ENCODE measurements around the gene GUCY2C. TPM values are rescaled to one million over a fixed set of nuclear protein-coding genes. Genes with fewer than 3 reads are reported as not detected.

The GUCY2C gene
- total and polyA plus RNA-seq, 2 experiments from 2014 or later, result 0.05 TPM; not detected in 1

- no peak overlapping the region for H3K27ac ChIP-seq
- H3K4me3 ChIP-seq, result no peak overlapping the region
- no peaks in the 10 kb centered on the region for H3K36me3 ChIP-seq
- peak; percentile 100 for TF ChIP-seq CTCF (IDR thresholded peaks at IDR 0.05; ENCODE audit: low read depth, low read length)
- no peaks in the 10 kb centered on the region for H3K4me1 ChIP-seq (ENCODE audit: low read depth)
- no peaks in the 10 kb centered on the region for H3K27me3 ChIP-seq
- peak; percentile 74 to 85 for DNase-seq (ENCODE audit: low read depth in 1 of 2, low spot score in 1 of 2)
- H3K9me3 ChIP-seq (ENCODE audit: low read depth), result no peaks in the 10 kb centered on the region
Observed at GRCh38 chr12:14629832-14630710, 66.3 kb downstream of the GUCY2C start.

DNA sequence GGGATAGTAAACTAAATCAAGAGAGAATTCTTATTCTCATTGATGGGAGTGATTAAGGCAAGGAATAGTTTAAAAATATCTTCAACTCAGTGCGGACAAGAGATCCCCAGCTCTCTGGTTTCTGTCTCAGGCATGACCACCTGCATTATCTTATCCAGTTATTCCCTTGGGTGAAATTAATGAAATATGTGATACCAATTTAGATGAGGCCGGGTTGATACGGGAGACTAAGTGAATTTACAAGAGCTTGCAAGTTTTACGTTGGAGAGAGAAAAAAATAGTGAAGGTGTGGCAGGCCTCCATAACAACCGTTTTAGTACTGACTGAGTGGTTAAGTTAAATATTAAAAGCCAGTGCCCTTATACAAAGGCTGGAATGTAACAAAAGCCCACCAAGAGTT, 67.6 kb downstream of the GUCY2C start:
- Histone ChIP-seq H3K9me3 (ENCODE audit: low read depth) (no peaks in the 10 kb centered on the region), H3K4me3 (no peak overlapping the region), H3K27ac (no peak overlapping the region), H3K4me1 (ENCODE audit: low read depth) (no peaks in the 10 kb centered on the region), H3K36me3 (no peaks in the 10 kb centered on the region), H3K27me3 (no peaks in the 10 kb centered on the region)
- TF ChIP-seq CTCF (IDR thresholded peaks at IDR 0.05; ENCODE audit: low read depth, low read length), result no peak
- DNase-seq (ENCODE audit: low read depth in 1 of 2, low spot score in 1 of 2), result no peak

DNA sequence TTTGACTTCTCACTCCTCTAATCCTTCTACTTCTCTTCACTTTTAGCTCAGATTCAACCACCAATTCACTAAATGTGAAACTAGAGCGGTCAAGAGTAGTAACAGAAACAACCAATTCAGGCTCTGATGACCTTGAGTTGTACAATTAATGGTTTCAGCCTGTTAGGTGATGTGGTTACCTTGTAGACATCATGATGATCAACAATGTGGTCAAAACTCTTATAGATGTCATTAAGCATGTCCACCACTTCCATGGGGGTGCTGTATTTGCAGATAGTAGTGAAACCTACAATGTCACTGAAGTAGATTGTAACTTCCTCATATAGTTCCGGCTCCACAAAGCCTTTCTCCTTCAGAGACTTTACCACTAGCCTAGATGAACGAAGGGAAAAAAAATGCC, 74.6 kb downstream of the GUCY2C start:
- no peaks in the 10 kb centered on the region for H3K27me3 ChIP-seq
- H3K36me3 ChIP-seq, result no peaks in the 10 kb centered on the region
- H3K27ac ChIP-seq, result no peak overlapping the region
- DNase-seq (ENCODE audit: low read depth in 1 of 2, low spot score in 1 of 2), result no peak
- H3K4me1 ChIP-seq (ENCODE audit: low read depth), result no peaks in the 10 kb centered on the region
- no peak for TF ChIP-seq CTCF (IDR thresholded peaks at IDR 0.05; ENCODE audit: low read depth, low read length)
- H3K9me3 ChIP-seq (ENCODE audit: low read depth), result no peaks in the 10 kb centered on the region
- no peak overlapping the region for H3K4me3 ChIP-seq

DNA sequence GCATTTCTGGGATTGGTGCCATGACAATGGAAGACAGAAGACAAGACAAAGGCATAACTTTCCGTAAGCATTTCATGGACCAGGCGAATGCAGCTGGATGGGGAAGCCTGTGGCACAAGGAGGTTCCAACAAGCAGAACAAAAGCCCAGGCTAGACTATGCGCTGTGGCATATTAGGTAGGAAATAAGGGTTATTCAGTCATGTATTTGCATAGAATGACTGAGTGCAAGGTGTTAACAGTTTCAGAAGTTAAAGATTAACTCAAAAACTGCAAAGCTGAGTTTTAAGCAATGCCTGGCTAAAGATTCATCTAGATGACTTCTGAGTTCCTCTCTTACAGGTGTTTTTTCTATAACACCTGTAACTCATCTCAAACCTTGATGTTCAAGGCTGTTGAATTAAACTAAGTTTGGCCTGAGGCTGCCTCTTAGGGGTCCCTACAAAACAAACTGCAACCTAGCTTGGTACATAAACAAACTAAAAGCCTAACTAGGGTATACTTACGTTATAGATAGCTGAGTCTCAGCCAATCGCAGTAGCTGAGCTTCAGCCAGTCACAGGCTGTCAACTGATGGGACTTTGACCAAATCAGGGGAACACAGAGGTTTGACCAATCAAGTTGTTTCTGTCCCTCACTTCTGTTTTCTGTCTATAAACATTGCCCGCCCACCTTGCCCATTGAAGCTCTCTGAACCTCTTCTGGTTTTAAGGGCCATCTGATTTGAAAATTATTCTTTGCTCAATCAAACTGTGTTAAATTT, 76.5 kb downstream of the GUCY2C start:
- Histone ChIP-seq H3K9me3 (ENCODE audit: low read depth) (no peaks in the 10 kb centered on the region), H3K36me3 (no peaks in the 10 kb centered on the region), H3K4me3 (no peak overlapping the region), H3K27ac (no peak overlapping the region), H3K4me1 (ENCODE audit: low read depth) (no peaks in the 10 kb centered on the region), H3K27me3 (no peaks in the 10 kb centered on the region)
- no peak for DNase-seq (ENCODE audit: low read depth in 1 of 2, low spot score in 1 of 2)
- TF ChIP-seq CTCF (IDR thresholded peaks at IDR 0.05; ENCODE audit: low read depth, low read length), result no peak

DNA sequence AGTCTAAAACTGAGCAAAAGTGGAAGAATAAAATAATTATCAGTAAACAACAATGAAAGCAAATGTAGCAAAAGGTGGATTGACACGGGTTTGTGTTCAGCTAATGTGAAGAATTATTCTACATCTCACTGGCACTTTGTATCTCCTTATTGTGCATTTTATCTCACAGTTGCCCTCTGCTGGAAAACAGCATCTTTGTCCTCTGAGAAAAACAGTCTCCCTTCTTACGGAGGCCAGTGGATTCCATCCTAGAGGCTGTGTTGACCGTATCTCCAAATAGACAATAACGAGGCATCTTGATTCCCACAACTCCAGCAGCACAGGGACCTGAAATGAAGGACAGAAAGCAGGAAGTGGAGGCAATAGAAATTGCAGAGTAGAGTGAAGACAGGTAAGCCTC, 77.4 kb downstream of the GUCY2C start:
- no peaks in the 10 kb centered on the region for H3K4me1 ChIP-seq (ENCODE audit: low read depth)
- H3K9me3 ChIP-seq (ENCODE audit: low read depth), result no peaks in the 10 kb centered on the region
- peak in 1 of 2 donors; percentile 57 for DNase-seq (ENCODE audit: low read depth in 1 of 2, low spot score in 1 of 2)
- H3K27me3 ChIP-seq, result no peaks in the 10 kb centered on the region
- no peaks in the 10 kb centered on the region for H3K36me3 ChIP-seq
- TF ChIP-seq CTCF (IDR thresholded peaks at IDR 0.05; ENCODE audit: low read depth, low read length), result peak; percentile 51
- H3K4me3 ChIP-seq, result no peak overlapping the region
- no peak overlapping the region for H3K27ac ChIP-seq

Measured in cardiac muscle cell (in vitro differentiated cells and primary cell).